GM23338 (cell line): Measurements from ENCODE around the gene CHGA.

Experiments
- CREB1 ChIP-seq: fragments of 250-450 bp; sonication (Bioruptor Pico); IDR thresholded peaks from 2 replicates; pipeline ENCODE4 v1.5.0; 2020; ENCODE audit warnings: low read depth, mild to moderate bottlenecking, moderate library complexity
- CTCF ChIP-seq, 2 experiments: fragments of 200-600 bp in 1 of 2; sonication (generic) in 1 of 2; conservative IDR thresholded peaks; 2 replicates each; pipeline versions ENCODE4 v1.5.1 to v1.6.1; 2016 to 2017; ENCODE audit warnings: antibody characterized with exemption in 2 of 2, low read depth in 2 of 2, mild to moderate bottlenecking in 2 of 2, moderate library complexity in 1 of 2
- ETS1 ChIP-seq: IDR thresholded peaks from 2 replicates; pipeline ENCODE4 v1.6.1; 2016; ENCODE audit warnings: antibody characterized with exemption
- EZH2 ChIP-seq: fragments of 200-600 bp; sonication (generic); IDR thresholded peaks from one replicate; pipeline ENCODE4 v1.8.0; 2017; ENCODE audit warnings: antibody characterized with exemption, mild to moderate bottlenecking, low read depth; ENCODE audit not compliant: unreplicated experiment
- EZH2phosphoT487 ChIP-seq: fragments of 200-600 bp; sonication (generic); IDR thresholded peaks from one replicate; pipeline ENCODE4 v1.8.1; 2018; ENCODE audit warnings: antibody characterized with exemption; ENCODE audit not compliant: unreplicated experiment
- JUNB ChIP-seq: IDR thresholded peaks from one replicate; pipeline ENCODE4 v1.6.1; 2016; ENCODE audit warnings: antibody characterized with exemption; ENCODE audit not compliant: unreplicated experiment
- POLR2AphosphoS5 ChIP-seq: IDR thresholded peaks from 2 replicates; pipeline ENCODE4 v1.6.1; 2016; ENCODE audit warnings: antibody characterized with exemption, low read depth
- REST ChIP-seq: IDR thresholded peaks from one replicate; pipeline ENCODE4 v1.6.1; 2018; ENCODE audit warnings: antibody characterized with exemption; ENCODE audit not compliant: unreplicated experiment
- ZNF114 ChIP-seq: fragments of 250-450 bp; sonication (Bioruptor Pico); IDR thresholded peaks from 2 replicates; pipeline ENCODE4 v1.5.0; 2020; ENCODE audit warnings: mild to moderate bottlenecking, moderate library complexity

- no peak for TF ChIP-seq CTCF (conservative IDR thresholded peaks at IDR 0.05; ENCODE audit: low read depth in 2 of 2)
- no peak for TF ChIP-seq EZH2
- no peak for TF ChIP-seq CREB1 (CRISPR knock-in tag)
- TF ChIP-seq POLR2AphosphoS5: no peak
- no peak for TF ChIP-seq REST
- TF ChIP-seq ZNF114 (CRISPR knock-in tag): no peak
- TF ChIP-seq EZH2phosphoT487: no peak
- no peak for TF ChIP-seq ETS1
- TF ChIP-seq JUNB: no peak
Observed at GRCh38 chr14:92980866-92981265, 57.9 kb downstream of the CHGA start.
